Cardiac fibroblast (primary cell): ENCODE results near the gene GTF2I.

Experiments used
- DNase-seq, 2 donors: peaks; one replicate each; pipeline versions ENCODE4 v3.0.0 to v3.0.0-alpha.2; 2010; ENCODE audit warnings: low read depth in 2 of 2
- H3K4me3 ChIP-seq, 2 donors: replicated peaks in 1 of 2; 1 replicate in 1 of 2; 2 replicates in 1 of 2; pipeline ENCODE4 v1.5.1; 2011; ENCODE audit warnings: low read depth in 2 of 2, low read length in 2 of 2, mild to moderate bottlenecking in 2 of 2, moderate library complexity in 1 of 2
- CTCF ChIP-seq: IDR thresholded peaks from one replicate; pipeline ENCODE4 v1.5.1; 2011; ENCODE audit warnings: low read depth, mild to moderate bottlenecking, low read length, inconsistent platforms

Gene GTF2I

DNA sequence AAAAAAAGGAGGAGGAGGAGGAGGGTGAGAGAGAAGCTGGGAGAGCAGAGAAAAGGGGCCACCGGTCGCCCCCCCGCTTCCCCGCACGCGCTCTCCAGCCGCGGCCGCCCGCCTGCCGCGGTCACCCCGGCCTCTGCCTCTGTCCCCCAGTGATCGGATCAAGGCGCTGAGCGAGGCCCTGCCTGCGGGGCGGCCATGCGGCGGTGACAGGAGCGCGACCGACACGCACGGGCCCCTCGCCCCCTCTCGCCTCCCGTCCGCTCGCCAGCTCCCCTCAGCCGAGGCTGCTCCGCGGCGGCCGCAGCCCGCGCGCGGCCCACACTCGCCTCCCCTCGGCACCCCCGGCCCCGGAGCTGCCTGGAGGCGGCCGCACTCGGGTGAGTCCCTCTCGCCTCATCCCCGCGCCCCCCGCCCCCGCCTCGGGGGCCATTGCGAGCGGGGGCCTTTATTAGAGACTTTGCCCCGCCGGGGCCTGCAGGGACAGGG is at the start of gene GTF2I:
GTF2I (plus strand) TSS at position 27 of the 486 bp plus-strand sequence. CDS start 31,411 bp downstream, outside the sequence.
- TF ChIP-seq CTCF = no peak
- peak within 1 kb of the TSS; percentile 67 to 76 for H3K4me3 ChIP-seq
- no peak for DNase-seq

DNA sequence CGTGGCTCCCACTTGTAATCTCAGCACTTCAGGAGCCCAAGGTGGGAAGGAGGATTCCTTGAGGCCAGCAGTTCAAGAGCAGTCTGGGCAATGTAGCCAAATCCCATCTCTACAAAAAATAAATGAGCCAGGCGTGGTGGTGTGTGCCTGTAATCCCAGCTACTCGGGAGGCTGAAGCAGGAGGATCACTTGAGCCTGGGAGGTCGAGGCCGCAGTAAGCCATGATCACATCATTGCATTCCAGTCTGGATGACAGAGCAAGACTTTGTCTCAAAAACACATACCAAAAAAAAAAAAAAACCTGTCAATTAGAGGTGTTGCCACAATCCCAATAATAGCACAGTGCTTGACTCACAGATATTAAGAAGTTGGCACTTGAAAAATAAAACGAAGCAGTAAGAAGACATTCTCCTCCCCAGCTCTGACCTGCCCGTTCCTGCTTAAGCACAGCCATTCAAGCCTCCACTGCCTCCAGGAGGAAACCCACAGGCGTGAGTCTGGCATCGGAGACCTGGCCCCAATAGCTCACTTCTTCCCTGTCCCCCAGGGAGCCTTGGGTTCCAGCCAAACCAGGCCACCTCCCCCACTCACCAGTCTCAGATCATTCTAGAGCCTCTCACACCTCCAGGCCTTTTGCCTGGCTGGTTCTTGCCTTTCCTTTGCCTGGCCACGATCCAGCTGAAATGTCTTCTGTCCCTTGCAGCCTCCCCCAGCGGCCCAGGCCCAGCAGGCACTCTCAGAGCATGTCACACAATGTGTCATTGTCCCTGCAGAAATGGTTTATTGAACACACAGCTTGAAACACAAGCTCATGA is 45.3 kb upstream of the GTF2I start:
- H3K4me3 ChIP-seq = no peak overlapping the region
- peak in 1 of 2 donors; percentile 44 for DNase-seq
- no peak for TF ChIP-seq CTCF

DNA sequence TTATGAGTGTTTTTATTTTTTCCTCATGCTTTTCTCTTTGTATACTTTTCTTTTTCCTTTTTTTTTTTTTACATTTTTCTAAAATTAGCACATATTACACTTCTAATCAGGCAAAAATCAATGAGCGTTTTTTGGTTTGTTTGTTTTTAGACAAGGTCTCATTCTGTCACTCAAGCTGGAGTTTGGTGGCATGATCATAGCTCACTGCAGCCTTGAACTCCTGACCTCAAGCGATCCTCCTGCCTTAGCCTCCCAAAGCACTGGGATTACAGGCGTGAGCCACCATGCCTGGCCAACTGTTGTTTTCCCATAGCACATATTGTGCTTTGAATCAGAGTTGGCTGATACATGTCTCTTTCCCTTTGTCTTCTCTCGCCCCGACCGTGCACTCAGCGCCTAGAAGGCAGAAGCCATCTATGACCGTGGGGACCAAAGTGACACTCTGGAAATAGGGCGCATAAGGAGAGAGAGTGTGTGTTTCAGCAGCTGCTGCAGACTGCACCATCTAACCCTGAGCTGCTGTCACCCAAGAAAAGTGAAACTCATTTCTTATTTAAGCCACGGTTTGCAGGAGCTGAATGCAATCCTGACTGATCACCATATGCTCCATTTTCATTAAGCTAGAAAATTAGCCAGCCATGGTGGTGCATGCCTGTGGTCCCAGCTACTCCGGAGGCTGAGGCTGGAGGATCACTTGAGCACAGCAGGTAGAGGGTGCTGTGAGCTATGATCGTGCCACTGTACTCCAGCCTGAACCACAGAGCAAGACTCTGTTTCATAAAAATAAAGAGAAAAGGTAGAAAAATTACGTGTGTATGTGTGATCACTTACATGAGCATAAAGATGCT is 41.4 kb upstream of the GTF2I start:
- TF ChIP-seq CTCF = no peak
- no peak for DNase-seq
- no peak overlapping the region for H3K4me3 ChIP-seq

DNA sequence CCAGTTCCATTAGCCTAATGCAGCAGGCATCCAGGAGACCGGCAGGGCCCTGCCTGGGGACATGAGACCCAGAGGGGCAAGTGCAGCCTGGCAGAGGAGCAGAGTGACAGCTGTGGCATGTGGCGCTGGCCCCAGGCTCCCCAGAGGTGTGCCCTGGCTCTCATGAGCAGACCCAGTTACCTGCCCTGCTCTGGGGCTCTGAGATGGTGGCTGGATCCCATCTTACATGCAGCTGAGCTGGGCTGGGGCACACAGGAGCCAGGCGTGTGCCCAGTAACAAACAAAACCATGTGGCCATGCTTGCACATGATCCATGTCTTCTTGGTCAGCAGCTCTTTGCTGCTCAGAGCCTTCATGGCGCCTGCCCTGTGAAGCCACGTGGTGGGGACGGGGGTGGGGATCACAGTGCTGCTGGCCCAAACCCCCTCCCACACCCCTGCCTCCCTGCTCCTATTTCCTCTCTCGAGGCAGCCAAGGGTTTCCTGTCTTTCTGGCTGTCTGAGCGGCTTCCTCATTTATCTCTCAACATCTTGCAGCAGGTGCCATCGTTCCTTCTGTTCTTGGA is 40.3 kb upstream of the GTF2I start:
- DNase-seq = peak in 1 of 2 donors; percentile 11
- H3K4me3 ChIP-seq = no peak overlapping the region
- no peak for TF ChIP-seq CTCF

DNA sequence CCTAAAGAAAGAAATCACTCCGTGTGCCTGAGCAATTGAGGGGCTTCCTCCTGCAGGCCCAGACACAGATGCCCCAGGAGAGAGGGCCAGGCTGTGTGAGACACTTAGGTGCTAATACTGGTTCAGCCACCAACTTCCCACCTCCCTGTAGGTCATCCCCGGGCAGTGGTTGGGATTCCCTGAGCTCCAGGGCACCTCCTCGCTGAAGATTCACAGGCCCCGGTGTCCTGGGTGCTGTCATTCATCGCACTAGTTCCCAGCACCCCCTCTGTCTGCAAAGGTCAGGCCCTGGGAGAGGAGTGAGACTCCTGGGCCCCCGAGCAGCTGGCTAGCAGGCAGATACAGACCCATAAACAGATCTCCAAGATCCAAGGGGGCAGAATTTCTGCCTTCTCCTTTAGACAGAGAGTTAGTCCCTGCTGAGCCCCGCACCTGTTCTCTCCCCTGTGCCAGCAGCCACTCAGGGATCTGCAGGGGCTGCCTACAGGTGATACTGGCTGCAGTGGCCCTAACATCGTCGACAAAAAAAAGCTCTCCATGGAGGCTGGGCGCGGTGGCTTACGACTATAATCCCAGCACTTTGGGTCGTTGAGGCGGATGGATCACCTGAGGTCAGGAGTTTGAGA is 38.2 kb upstream of the GTF2I start:
- H3K4me3 ChIP-seq = no peak overlapping the region
- no peak for DNase-seq
- no peak for TF ChIP-seq CTCF

DNA sequence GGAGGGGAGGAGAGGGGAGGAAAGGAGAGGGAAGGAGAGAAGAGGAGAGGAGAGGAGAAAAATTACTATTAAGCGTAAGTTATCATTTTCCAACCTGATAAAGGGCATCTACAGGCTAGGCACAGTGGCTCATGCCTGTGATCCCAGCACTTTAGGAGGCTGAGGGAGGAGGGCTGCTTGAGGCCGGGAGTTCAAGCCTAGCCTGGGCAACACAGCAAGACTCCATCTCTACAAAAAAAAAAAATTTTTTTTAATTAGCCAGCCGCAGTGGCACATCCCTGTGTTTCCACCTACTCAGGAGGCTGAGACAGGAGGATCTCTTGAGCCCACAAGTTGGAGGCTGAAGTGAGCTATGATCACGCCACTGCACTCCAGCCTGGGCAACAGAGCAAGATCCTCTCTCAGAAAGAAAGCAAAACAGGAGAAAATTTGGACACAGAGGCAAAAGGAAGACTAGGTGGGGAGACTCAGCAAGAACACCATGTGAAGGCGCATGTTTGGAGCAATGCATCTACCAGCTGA is 35.2 kb upstream of the GTF2I start:
- no peak for TF ChIP-seq CTCF
- no peak for DNase-seq
- H3K4me3 ChIP-seq = no peak overlapping the region
